GM18951 (cell line): ENCODE measurements around the gene TARBP2.
"Not testable (repeated sequence)": the region's sequence is repeated elsewhere in the genome, so short reads cannot be mapped to it uniquely, and the experiment has no call there.

Experiments
- POLR2A ChIP-seq: IDR thresholded peaks from 4 replicates; pipeline ENCODE4 v1.6.1; 2011; ENCODE audit warnings: mild to moderate bottlenecking; ENCODE audit not compliant: insufficient read length, insufficient read depth; ENCODE audit errors: extremely low read depth
- in situ Hi-C: fragments of 300-500 bp; cut with MboI; formaldehyde crosslinking; loops from one replicate; pipeline ENCODE4 v1.12.0; 2022; ENCODE audit warnings: low sequenced_read_pairs, mixed read lengths, inconsistent platforms; ENCODE audit not compliant: unreplicated experiment

The TARBP2 gene

GRCh38 chr12:53530061-53530460, 29.0 kb downstream of the TARBP2 start:
- TF ChIP-seq POLR2A, result no peak
- in situ Hi-C loops, result no loop called here

GRCh38 chr12:53530920-53531319, 29.8 kb downstream of the TARBP2 start:
- in situ Hi-C loops, result no loop called here

GRCh38 chr12:53532021-53532420, 30.9 kb downstream of the TARBP2 start:
- no peak for TF ChIP-seq POLR2A
- in situ Hi-C loops, result no loop called here

More at GRCh38 chr12:53530920-53531319, 29.8 kb downstream of the TARBP2 start:
- no peak for TF ChIP-seq POLR2A

GRCh38 chr12:53532524-53533445, 31.7 kb downstream of the TARBP2 start:
- in situ Hi-C loops, result no loop called here
- TF ChIP-seq POLR2A, result no peak

- in situ Hi-C loops, result no loop called here
- TF ChIP-seq POLR2A, result no peak
Measured at GRCh38 chr12:53533471-53533870, 32.4 kb downstream of the TARBP2 start.

GRCh38 chr12:53536962-53537361, 35.9 kb downstream of the TARBP2 start:
- in situ Hi-C loops, result no loop called here
- TF ChIP-seq POLR2A, result no peak

- in situ Hi-C loops, result no loop called here
- TF ChIP-seq POLR2A, result no peak
Measured at GRCh38 chr12:53538209-53538689, 37.2 kb downstream of the TARBP2 start.

- in situ Hi-C loops, result no loop called here
- TF ChIP-seq POLR2A, result no peak
Measured at GRCh38 chr12:53539526-53539925, 38.4 kb downstream of the TARBP2 start.

GRCh38 chr12:53543539-53543938, 42.5 kb downstream of the TARBP2 start:
- in situ Hi-C loops, result loop anchor here (10.0 kb wide), 1 partner anchor 201 kb away; no protein-coding TSS in a partner anchor
- no peak for TF ChIP-seq POLR2A

GRCh38 chr12:53548354-53548753, 47.3 kb downstream of the TARBP2 start:
- in situ Hi-C loops, result loop anchor here (5.0 to 10.0 kb wide), 2 partner anchors 129 to 196 kb away; partner anchors contain the start of gene ATP5MC2

GRCh38 chr12:53550131-53550530, 49.0 kb downstream of the TARBP2 start:
- in situ Hi-C loops, result not testable (repeated sequence)

- in situ Hi-C loops, result no loop called here
- no peak for TF ChIP-seq POLR2A
Measured at GRCh38 chr12:53550595-53550994, 49.5 kb downstream of the TARBP2 start.

- TF ChIP-seq POLR2A, result no peak
- in situ Hi-C loops, result no loop called here
Measured at GRCh38 chr12:53551889-53552291, 50.8 kb downstream of the TARBP2 start.
